Transverse colon (tissue), 4 donors: ENCODE results near the gene SAPCD2. TPM values are rescaled to one million over a fixed set of nuclear protein-coding genes. Genes with fewer than 3 reads are reported as not detected.
"Not testable (repeated sequence)": the region's sequence is repeated elsewhere in the genome, so short reads cannot be mapped to it uniquely, and the experiment has no call there.

Source experiments
- DNase-seq: peaks from one replicate; pipeline ENCODE4 v3.0.0-alpha.2; 2019
- H3K27ac ChIP-seq, 4 donors: fragments of 200-600 bp; sonication (generic); 2 replicates each; pipeline ENCODE4 v1.5.1; 2016 to 2018; ENCODE audit warnings: inconsistent platforms in 4 of 4
- H3K27me3 ChIP-seq: fragments of 200-600 bp; sonication (generic); 2 replicates; pipeline ENCODE4 v1.5.1; 2017; ENCODE audit warnings: inconsistent platforms
- H3K36me3 ChIP-seq, 4 donors: fragments of 200-600 bp; sonication (generic); 2 replicates each; pipeline ENCODE4 v1.5.1; 2017 to 2019; ENCODE audit warnings: inconsistent platforms in 4 of 4
- H3K4me1 ChIP-seq, 4 donors: fragments of 200-600 bp; sonication (generic); 2 replicates each; pipeline ENCODE4 v1.5.1; 2017 to 2020; ENCODE audit warnings: inconsistent platforms in 4 of 4
- H3K4me3 ChIP-seq, 4 donors: fragments of 200-600 bp; sonication (generic); 1 replicate in 1 of 4; 2 replicates in 3 of 4; pipeline versions ENCODE4 v1.5.1 to v1.6.1; 2017 to 2019; ENCODE audit warnings: inconsistent platforms in 4 of 4
- H3K9me3 ChIP-seq, 2 donors: fragments of 200-600 bp; sonication (generic); 2 replicates each; pipeline ENCODE4 v1.5.1; 2017 to 2019; ENCODE audit warnings: inconsistent platforms in 2 of 2
- EP300 ChIP-seq: sonication (generic); formaldehyde crosslinking; IDR thresholded peaks from one replicate; pipeline ENCODE4 v1.6.1; 2017; ENCODE audit warnings: antibody characterized with exemption, low read depth
- POLR2A ChIP-seq: fragments of 450-650 bp; IDR thresholded peaks from one replicate; pipeline ENCODE4 v1.6.1; 2016; ENCODE audit warnings: antibody characterized with exemption, mild to moderate bottlenecking, moderate library complexity
- POLR2AphosphoS5 ChIP-seq, 3 donors: sonication (generic); formaldehyde crosslinking; IDR thresholded peaks; one replicate each; pipeline ENCODE4 v1.6.1; 2016; ENCODE audit warnings: antibody characterized with exemption in 3 of 3
- WGBS, 2 donors: methylation state at CpG; one replicate each; pipeline ENCODE4 v1.1.5; 2018; ENCODE audit warnings: low coverage in 1 of 2; 5-methylcytosine and 5-hydroxymethylcytosine counted together
- in situ Hi-C, 4 donors: fragments of 200-750 bp; cut with MboI; loops; one replicate each; pipeline versions ENCODE4 v1.15.0 to v1.15.1; 2017; ENCODE audit warnings: low sequenced_read_pairs in 3 of 4, low pct_ligation_motif_present in 1 of 4, low pct_unique_long_range_greater_than_20kb in 1 of 4
- intact Hi-C: fragments of 100-400 bp; cut with DNase I; formaldehyde crosslinking; loops from one replicate; pipeline ENCODE4 v1.15.1; 2023; ENCODE audit warnings: low total_unique reads
- total RNA-seq, 4 donors: library from RNA; depleted of rRNA; stranded (reverse); fragments of >200 nt; gene quantifications; one replicate each; pipeline ENCODE4 v1.1.0, GENCODE V29; 2016
- TF ChIP-seq, protein P1 (sequence below), 5 experiments: fragments of 200-600 bp in 3 of 5; fragments of 450-650 bp in 2 of 5; sonication (generic) in 3 of 5; IDR thresholded peaks; 1 replicate in 2 of 5; 2 replicates in 3 of 5; pipeline ENCODE4 v1.5.1; 2016 to 2017; ENCODE audit warnings: antibody characterized with exemption in 5 of 5, inconsistent platforms in 3 of 5, mild to moderate bottlenecking in 2 of 5, moderate library complexity in 1 of 5

SAPCD2 gene
- total RNA-seq, 4 donors from 2014 or later, result 0.37 to 37.2 (median 3.3) TPM

DNA sequence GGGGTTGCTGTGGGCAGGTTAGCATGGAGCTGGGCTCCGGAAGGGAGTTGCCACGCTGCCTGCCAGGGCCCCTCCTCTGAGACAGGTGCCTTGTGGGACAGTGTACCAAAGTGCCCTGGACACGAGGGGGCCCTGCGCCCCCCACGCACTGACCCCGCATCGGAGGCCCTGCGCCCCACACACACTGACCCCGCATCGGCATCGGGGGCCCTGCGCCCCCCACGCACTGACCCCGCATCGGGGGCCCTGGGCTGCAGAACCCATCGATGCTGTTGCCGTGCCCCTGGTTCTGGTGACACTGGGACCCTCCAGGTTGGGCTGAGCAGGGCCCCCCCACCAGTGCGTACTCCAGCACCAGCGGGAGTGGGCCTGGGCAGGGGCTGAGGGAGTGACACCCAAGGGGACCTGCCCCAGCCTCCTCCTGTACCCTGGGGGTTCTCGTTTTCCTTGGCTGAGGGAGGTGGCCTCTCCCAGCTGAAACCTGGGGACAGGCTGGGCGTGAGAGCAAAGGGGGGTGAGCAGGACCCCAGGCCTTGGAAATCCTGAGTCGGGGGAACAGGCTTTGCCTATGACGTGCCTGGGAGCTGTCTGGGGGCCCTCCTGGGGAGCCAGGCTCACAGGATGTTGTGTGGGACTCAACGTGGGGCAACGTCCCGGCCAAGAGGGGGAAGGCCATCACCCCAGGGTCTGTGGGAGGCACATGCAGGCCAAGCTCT, 6.9 kb downstream of the SAPCD2 start:
- Histone ChIP-seq H3K36me3 (no peaks in the 10 kb centered on the region), H3K27me3 (no peaks in the 10 kb centered on the region), H3K9me3 (no peaks in the 10 kb centered on the region), H3K27ac (no peak overlapping the region), H3K4me3 (no peak overlapping the region), H3K4me1 (peaks cover 0 to 6% (median 4%) of the 10 kb centered on the region in 4 donors)
- intact Hi-C loops (no loop called here), in situ Hi-C loops (no loop called here)
- 81% methylated on average over 25 of the region's 26 CpGs; no CpG with 5 or more reads in 1 of the 2 donors for WGBS, 2 donors
- no peak for DNase-seq
- TF ChIP-seq EP300 (no peak), POLR2A (no peak), POLR2AphosphoS5 (IDR thresholded peaks at IDR 0.05) (no peak)
- TF ChIP-seq, protein P1, sequence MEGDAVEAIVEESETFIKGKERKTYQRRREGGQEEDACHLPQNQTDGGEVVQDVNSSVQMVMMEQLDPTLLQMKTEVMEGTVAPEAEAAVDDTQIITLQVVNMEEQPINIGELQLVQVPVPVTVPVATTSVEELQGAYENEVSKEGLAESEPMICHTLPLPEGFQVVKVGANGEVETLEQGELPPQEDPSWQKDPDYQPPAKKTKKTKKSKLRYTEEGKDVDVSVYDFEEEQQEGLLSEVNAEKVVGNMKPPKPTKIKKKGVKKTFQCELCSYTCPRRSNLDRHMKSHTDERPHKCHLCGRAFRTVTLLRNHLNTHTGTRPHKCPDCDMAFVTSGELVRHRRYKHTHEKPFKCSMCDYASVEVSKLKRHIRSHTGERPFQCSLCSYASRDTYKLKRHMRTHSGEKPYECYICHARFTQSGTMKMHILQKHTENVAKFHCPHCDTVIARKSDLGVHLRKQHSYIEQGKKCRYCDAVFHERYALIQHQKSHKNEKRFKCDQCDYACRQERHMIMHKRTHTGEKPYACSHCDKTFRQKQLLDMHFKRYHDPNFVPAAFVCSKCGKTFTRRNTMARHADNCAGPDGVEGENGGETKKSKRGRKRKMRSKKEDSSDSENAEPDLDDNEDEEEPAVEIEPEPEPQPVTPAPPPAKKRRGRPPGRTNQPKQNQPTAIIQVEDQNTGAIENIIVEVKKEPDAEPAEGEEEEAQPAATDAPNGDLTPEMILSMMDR (IDR thresholded peaks at IDR 0.05), result no peak

DNA sequence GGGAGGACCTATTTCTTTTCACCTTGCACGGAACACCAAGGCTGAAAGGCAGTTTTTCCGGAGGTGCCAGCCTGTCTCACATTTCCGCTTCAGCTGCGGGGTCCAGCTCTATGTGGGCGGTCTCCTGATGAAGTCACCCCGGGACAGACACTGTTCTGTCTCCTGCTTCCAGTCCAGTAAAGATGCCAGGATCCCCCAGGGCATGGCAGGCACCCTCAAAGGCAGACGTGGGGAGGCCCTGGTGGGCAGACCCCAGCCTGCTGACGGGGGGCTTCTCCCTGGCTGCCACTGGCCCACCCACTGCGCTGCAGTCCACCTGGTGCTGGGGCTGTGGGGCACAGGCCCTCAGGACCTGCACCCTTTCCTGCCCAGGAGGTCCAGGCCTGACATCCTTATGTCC, 7.6 kb downstream of the SAPCD2 start:
- H3K9me3 ChIP-seq, in situ Hi-C loops, H3K27me3 ChIP-seq, intact Hi-C loops, H3K36me3 ChIP-seq, H3K27ac ChIP-seq, H3K4me3 ChIP-seq, DNase-seq: not testable (repeated sequence)
- 87% methylated on average over 8 of the region's 9 CpGs; no CpG with 5 or more reads in 1 of the 2 donors for WGBS, 2 donors
- peaks cover 0 to 12% (median 3%) of the 10 kb centered on the region in 4 donors for H3K4me1 ChIP-seq

DNA sequence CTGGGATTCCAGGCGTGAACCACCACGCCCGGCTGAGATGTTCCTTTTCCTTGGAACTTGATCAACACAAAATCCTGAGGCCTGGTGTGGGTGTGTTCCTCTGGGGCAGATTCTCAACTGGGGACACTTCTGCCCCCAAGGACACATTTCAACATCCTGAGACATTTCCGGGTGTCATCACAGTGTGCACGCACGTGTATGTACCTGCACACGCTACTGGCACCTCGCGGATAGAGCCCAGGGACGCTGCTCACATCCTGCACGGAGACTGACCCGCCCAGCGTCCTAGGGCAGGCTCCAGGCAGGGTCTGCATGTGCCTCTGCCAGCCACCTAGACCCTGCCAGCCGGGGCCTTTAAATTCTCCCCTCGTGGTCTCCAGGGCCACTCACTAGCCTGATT, 8.0 kb downstream of the SAPCD2 start:
- in situ Hi-C loops (no loop called here), intact Hi-C loops (no loop called here)
- no peak overlapping the region for H3K4me3 ChIP-seq
- TF ChIP-seq, protein P1 (IDR thresholded peaks at IDR 0.05), result no peak
- TF ChIP-seq EP300 (no peak), POLR2AphosphoS5 (IDR thresholded peaks at IDR 0.05) (no peak), POLR2A (no peak)
- H3K9me3 ChIP-seq, result no peaks in the 10 kb centered on the region
- H3K27ac ChIP-seq, result no peak overlapping the region
- peaks cover 3 to 16% (median 5%) of the 10 kb centered on the region in 4 donors for H3K4me1 ChIP-seq
- no peaks in the 10 kb centered on the region for H3K27me3 ChIP-seq
- DNase-seq, result no peak
- 79 to 90% methylated on average over 3 to 15 of the region's 15 CpGs for WGBS, 2 donors
- no peaks in the 10 kb centered on the region for H3K36me3 ChIP-seq

DNA sequence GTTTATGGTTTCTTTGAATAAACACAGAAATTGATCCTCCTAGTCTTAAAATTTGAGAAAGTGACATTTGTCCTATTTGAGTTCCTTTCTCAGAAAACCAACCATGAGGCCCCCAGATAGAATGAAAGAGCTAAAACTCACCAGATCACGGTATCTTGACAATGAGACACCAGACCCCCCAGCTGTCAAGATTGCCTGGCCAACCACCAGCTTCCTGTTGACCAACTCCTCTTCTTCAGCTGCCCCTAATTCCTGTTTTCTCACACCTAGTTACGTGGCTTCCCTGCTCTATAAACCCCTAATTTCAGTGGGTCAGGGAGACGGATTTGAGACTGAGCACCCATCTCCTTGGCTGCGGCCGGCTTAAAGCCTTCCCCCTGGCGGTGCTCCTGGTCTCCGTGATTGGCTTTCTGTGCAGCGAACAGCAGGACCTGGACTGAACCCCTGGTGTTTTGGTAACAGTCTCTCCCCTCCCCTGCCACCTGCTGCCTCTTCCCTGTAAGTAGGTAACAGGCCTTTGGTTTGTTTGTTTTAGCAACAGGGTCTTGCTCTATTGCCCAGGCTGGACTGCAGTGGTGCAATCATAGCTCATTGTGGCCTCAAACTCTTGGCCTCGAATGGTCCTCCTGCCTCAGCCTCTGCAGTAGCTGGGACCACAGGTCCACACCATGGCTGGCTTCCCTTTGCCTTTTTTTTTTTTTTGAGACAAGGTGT, 11.7 kb downstream of the SAPCD2 start:
- Histone ChIP-seq H3K4me1 (peaks cover 20 to 48% (median 38%) of the 10 kb centered on the region in 4 donors), H3K4me3 (no peak overlapping the region), H3K27me3 (peaks cover 7% of the 10 kb centered on the region), H3K36me3 (no peaks in the 10 kb centered on the region), H3K9me3 (no peaks in the 10 kb centered on the region), H3K27ac (no peak overlapping the region)
- DNase-seq, result no peak
- TF ChIP-seq EP300 (no peak), POLR2A (no peak), POLR2AphosphoS5 (IDR thresholded peaks at IDR 0.05) (no peak)
- TF ChIP-seq, protein P1 (IDR thresholded peaks at IDR 0.05), result no peak
- WGBS, 2 donors, result 55 to 70% methylated on average over 2 to 9 of the region's 9 CpGs
- in situ Hi-C loops (no loop called here), intact Hi-C loops (no loop called here)
